ENCODE results near the gene BCAR1. TPM values are rescaled to one million over a fixed set of nuclear protein-coding genes. Genes with fewer than 3 reads are reported as not detected.
A peak's percentile ranks its signal among the peaks of the same experiment; 100 is the strongest.
"Not testable (repeated sequence)": the region's sequence is repeated elsewhere in the genome, so short reads cannot be mapped to it uniquely, and the experiment has no call there.

Gene BCAR1
- total RNA-seq, 6 experiments from 2014 or later = 29.2 to 108 (median 51.2) TPM

GRCh38 chr16:75217389-75217851 lies 34.0 kb downstream of the BCAR1 start:
- H3K9me3 ChIP-seq = no peaks in the 10 kb centered on the region
- TF ChIP-seq POLR2A (IDR thresholded peaks at IDR 0.05) = no peak
- no peak for TF ChIP-seq CTCF (IDR thresholded peaks at IDR 0.05)
- no peaks in the 10 kb centered on the region for H3K36me3 ChIP-seq
- no peaks in the 10 kb centered on the region for H3K27me3 ChIP-seq
- DNase-seq (no peak), ATAC-seq (no peak)
- WGBS (ENCODE audit: insufficient coverage, low coverage, low lambda C conversion rate, missing lambda C conversion rate) = 83% methylated on average over 10 of the region's 11 CpGs
- H3K4me3 ChIP-seq = no peak overlapping the region
- no peaks in the 10 kb centered on the region for H3K4me1 ChIP-seq
- intact Hi-C loops (cut with DNase I) = no loop called here
- no peak overlapping the region for H3K27ac ChIP-seq

- H3K9me3 ChIP-seq = no peaks in the 10 kb centered on the region
- ATAC-seq (no peak), DNase-seq (no peak)
- WGBS (ENCODE audit: insufficient coverage, low coverage, low lambda C conversion rate, missing lambda C conversion rate) = 91% methylated on average over 7 of the region's 7 CpGs
- no peaks in the 10 kb centered on the region for H3K4me1 ChIP-seq
- H3K36me3 ChIP-seq = no peaks in the 10 kb centered on the region
- TF ChIP-seq CTCF (IDR thresholded peaks at IDR 0.05) (no peak), POLR2A (IDR thresholded peaks at IDR 0.05) (no peak)
- H3K27me3 ChIP-seq = no peaks in the 10 kb centered on the region
- no peak overlapping the region for H3K4me3 ChIP-seq
- intact Hi-C loops (cut with DNase I) = no loop called here
- H3K27ac ChIP-seq = no peak overlapping the region
Observed at GRCh38 chr16:75216576-75216975, 34.8 kb downstream of the BCAR1 start.

GRCh38 chr16:75216127-75216526 lies 35.3 kb downstream of the BCAR1 start:
- Histone ChIP-seq H3K27ac (no peak overlapping the region), H3K4me3 (no peak overlapping the region), H3K36me3 (no peaks in the 10 kb centered on the region), H3K4me1 (no peaks in the 10 kb centered on the region), H3K27me3 (no peaks in the 10 kb centered on the region), H3K9me3 (no peaks in the 10 kb centered on the region)
- ATAC-seq (peak; percentile 14 to 38 (median 28)), DNase-seq (no peak)
- TF ChIP-seq CTCF (IDR thresholded peaks at IDR 0.05) (no peak), POLR2A (IDR thresholded peaks at IDR 0.05) (no peak)
- intact Hi-C loops (cut with DNase I) = no loop called here
- 50% methylated on average over 2 of the region's 2 CpGs for WGBS (ENCODE audit: insufficient coverage, low coverage, low lambda C conversion rate, missing lambda C conversion rate)

- intact Hi-C loops (cut with DNase I); H3K36me3 ChIP-seq; H3K27me3 ChIP-seq; H3K4me3 ChIP-seq; H3K27ac ChIP-seq; H3K9me3 ChIP-seq; ATAC-seq; H3K4me1 ChIP-seq; DNase-seq: not testable (repeated sequence)
- 50% methylated on average over 5 of the region's 10 CpGs for WGBS (ENCODE audit: insufficient coverage, low coverage, low lambda C conversion rate, missing lambda C conversion rate)
Observed at GRCh38 chr16:75211286-75211685, 40.1 kb downstream of the BCAR1 start.

GRCh38 chr16:75209944-75210343 lies 41.5 kb downstream of the BCAR1 start:
- TF ChIP-seq CTCF (IDR thresholded peaks at IDR 0.05) (no peak), POLR2A (IDR thresholded peaks at IDR 0.05) (no peak)
- intact Hi-C loops (cut with DNase I) = no loop called here
- no peaks in the 10 kb centered on the region for H3K36me3 ChIP-seq
- H3K4me1 ChIP-seq = no peaks in the 10 kb centered on the region
- no peak overlapping the region for H3K27ac ChIP-seq
- H3K9me3 ChIP-seq = no peaks in the 10 kb centered on the region
- no peak for DNase-seq
- no peak overlapping the region for H3K4me3 ChIP-seq
- no peaks in the 10 kb centered on the region for H3K27me3 ChIP-seq
- 86% methylated on average over 5 of the region's 5 CpGs for WGBS (ENCODE audit: insufficient coverage, low coverage, low lambda C conversion rate, missing lambda C conversion rate)
- ATAC-seq = no peak

- H3K27me3 ChIP-seq; H3K4me1 ChIP-seq; intact Hi-C loops (cut with DNase I); H3K36me3 ChIP-seq; DNase-seq; H3K4me3 ChIP-seq; H3K9me3 ChIP-seq; ATAC-seq; H3K27ac ChIP-seq: not testable (repeated sequence)
- 86% methylated on average over 5 of the region's 7 CpGs for WGBS (ENCODE audit: insufficient coverage, low coverage, low lambda C conversion rate, missing lambda C conversion rate)
Observed at GRCh38 chr16:75209514-75209913, 41.9 kb downstream of the BCAR1 start.
